Caco-2 (cell line): ENCODE results near the gene KLRG1. TPM values are rescaled to one million over a fixed set of nuclear protein-coding genes. Genes with fewer than 3 reads are reported as not detected.

Experiments used
- BruUV-seq: library from RNA; stranded (reverse); fragments of 400-500 nt; replicated peaks from 2 replicates; lab custom pipeline; 2021; lab: Mats Ljungman, UMichigan
- CTCF ChIA-PET: fragments of 300-600 bp; sonication (Branson Sonifier 250); formaldehyde crosslinking; loops from one replicate; lab custom pipeline; 2022; ENCODE audit warnings: antibody characterized with exemption; lab: Charles Lee
- POLR2A ChIA-PET: fragments of 300-600 bp; sonication (Branson Sonifier 250); formaldehyde crosslinking; loops from one replicate; lab custom pipeline; 2022; ENCODE audit warnings: antibody characterized with exemption; lab: Charles Lee
- DNase-seq, 2 experiments: peaks; one replicate each; pipeline versions ENCODE4 v3.0.0 to v3.0.0-alpha.2; 2020 to 2022
- H3K27me3 ChIP-seq: replicated peaks from 2 replicates; pipeline ENCODE4 v1.6.0; 2011; ENCODE audit warnings: low read length; ENCODE audit not compliant: control insufficient read depth, insufficient read depth
- H3K36me3 ChIP-seq: 2 replicates; pipeline ENCODE4 v1.5.1; 2011; ENCODE audit warnings: low read length; ENCODE audit not compliant: control insufficient read depth, insufficient read depth
- H3K4me1 ChIP-seq: fragments of 250-450 bp; sonication (Bioruptor Pico); 2 replicates; pipeline ENCODE4 v1.5.1; 2020; ENCODE audit warnings: mild to moderate bottlenecking
- H3K4me3 ChIP-seq: 2 replicates; pipeline ENCODE4 v1.5.1; 2011; ENCODE audit warnings: low read depth, mild to moderate bottlenecking, control low read depth, low read length
- H3K9me3 ChIP-seq: fragments of 250-450 bp; sonication (Bioruptor Pico); 2 replicates; pipeline ENCODE4 v1.5.1; 2020; ENCODE audit warnings: mild to moderate bottlenecking, moderate library complexity
- H3K27ac Mint-ChIP-seq: one replicate; pipeline ENCODE4 v1.8.0; 2022; ENCODE audit warnings: mixed read lengths; ENCODE audit not compliant: unreplicated experiment
- H3K27me3 Mint-ChIP-seq: one replicate; pipeline ENCODE4 v1.8.0; 2022; ENCODE audit warnings: mixed read lengths; ENCODE audit not compliant: insufficient read depth, unreplicated experiment
- H3K36me3 Mint-ChIP-seq: one replicate; pipeline ENCODE4 v1.8.0; 2022; ENCODE audit warnings: mild to moderate bottlenecking, mixed read lengths; ENCODE audit not compliant: insufficient read depth, unreplicated experiment
- H3K4me1 Mint-ChIP-seq: one replicate; pipeline ENCODE4 v1.8.0; 2022; ENCODE audit warnings: low read depth, mixed read lengths; ENCODE audit not compliant: unreplicated experiment
- H3K4me3 Mint-ChIP-seq: one replicate; pipeline ENCODE4 v1.8.0; 2022; ENCODE audit warnings: mild to moderate bottlenecking, moderate library complexity, mixed read lengths; ENCODE audit not compliant: unreplicated experiment
- H3K9me3 Mint-ChIP-seq: one replicate; pipeline ENCODE4 v1.8.0; 2022; ENCODE audit warnings: mixed read lengths; ENCODE audit not compliant: unreplicated experiment
- CTCF ChIP-seq, 2 experiments: fragments of 200-600 bp in 1 of 2; IDR thresholded peaks; 1 replicate in 1 of 2; 2 replicates in 1 of 2; pipeline versions ENCODE4 v1.5.1 to v1.8.0; 2011 to 2022; ENCODE audit warnings: antibody characterized with exemption in 1 of 2, control low read depth in 1 of 2, inconsistent platforms in 1 of 2, low read depth in 1 of 2, low read length in 1 of 2, mild to moderate bottlenecking in 1 of 2, moderate library complexity in 1 of 2; ENCODE audit not compliant: insufficient read depth in 1 of 2, severe bottlenecking in 1 of 2, unreplicated experiment in 1 of 2
- intact Hi-C: fragments of 100-400 bp; cut with micrococcal nuclease; formaldehyde crosslinking; loops from one replicate; pipeline ENCODE4 v1.10.0; 2022; ENCODE audit not compliant: unreplicated experiment
- total RNA-seq: library from RNA; stranded (reverse); gene quantifications from 2 replicates; pipeline ENCODE4 v1.2.3, GENCODE V29; 2022

Gene KLRG1
- total RNA-seq, 1 experiment from 2014 or later, result 1.2 TPM

- ChIA-PET POLR2A (no interaction called here), CTCF (interaction anchor here (1.1 kb wide), 1 partner anchor 40 kb away, joined by 3 read pairs; no protein-coding TSS in a partner anchor)
- DNase-seq, result no peak
- no peak for TF ChIP-seq CTCF (IDR thresholded peaks at IDR 0.05; ENCODE audit: insufficient read depth in 1 of 2, low read depth in 1 of 2, low read length in 1 of 2, severe bottlenecking in 1 of 2, unreplicated experiment in 1 of 2)
- no TSS peak for BruUV-seq
- no peaks in the 10 kb centered on the region for H3K36me3 ChIP-seq
- Mint-ChIP-seq H3K27me3 (peaks cover 4% of the 10 kb centered on the region), H3K36me3 (no peaks in the 10 kb centered on the region), H3K27ac (no peak overlapping the region), H3K4me1 (no peaks in the 10 kb centered on the region), H3K9me3 (no peaks in the 10 kb centered on the region), H3K4me3 (no peak overlapping the region)
- no peak overlapping the region for H3K4me3 ChIP-seq
- H3K27me3 ChIP-seq, result no peaks in the 10 kb centered on the region
- intact Hi-C loops, result no loop called here
- no peaks in the 10 kb centered on the region for H3K4me1 ChIP-seq
- H3K9me3 ChIP-seq, result no peaks in the 10 kb centered on the region
These were observed 7.5 kb downstream of the KLRG1 start for GRCh38 chr12:8996682-8997405.

DNA sequence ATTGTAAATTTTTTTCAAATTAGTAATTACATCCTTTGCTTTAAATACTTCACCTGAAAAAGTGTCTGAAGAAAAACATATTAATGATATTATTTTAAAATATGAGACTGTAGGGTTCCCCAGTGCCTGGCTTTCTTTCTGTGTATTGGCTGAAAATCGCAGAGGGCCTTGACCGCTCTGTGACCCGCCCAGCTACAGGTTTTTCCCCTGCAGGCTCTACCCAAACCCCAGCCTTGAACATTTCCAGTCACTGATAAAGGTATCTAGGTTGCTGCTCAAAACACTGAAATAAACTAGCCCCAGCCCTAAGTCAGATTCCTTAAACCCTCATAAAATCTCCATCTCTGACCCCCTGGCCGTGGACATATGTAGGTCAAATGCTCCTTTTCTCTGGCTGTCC is 11.9 kb downstream of the KLRG1 start:
- no TSS peak for BruUV-seq
- POLR2A ChIA-PET, result no interaction called here
- no peak overlapping the region for H3K4me3 ChIP-seq
- no peaks in the 10 kb centered on the region for H3K36me3 ChIP-seq
- Mint-ChIP-seq H3K4me1 (no peaks in the 10 kb centered on the region), H3K27me3 (peaks cover 10% of the 10 kb centered on the region), H3K9me3 (no peaks in the 10 kb centered on the region), H3K4me3 (no peak overlapping the region), H3K27ac (no peak overlapping the region), H3K36me3 (no peaks in the 10 kb centered on the region)
- no peaks in the 10 kb centered on the region for H3K27me3 ChIP-seq
- no peak for DNase-seq
- intact Hi-C loops, result no loop called here
- CTCF ChIA-PET, result no interaction called here
- TF ChIP-seq CTCF (IDR thresholded peaks at IDR 0.05; ENCODE audit: insufficient read depth in 1 of 2, low read depth in 1 of 2, low read length in 1 of 2, severe bottlenecking in 1 of 2, unreplicated experiment in 1 of 2), result no peak
- no peaks in the 10 kb centered on the region for H3K9me3 ChIP-seq
- H3K4me1 ChIP-seq, result no peaks in the 10 kb centered on the region

DNA sequence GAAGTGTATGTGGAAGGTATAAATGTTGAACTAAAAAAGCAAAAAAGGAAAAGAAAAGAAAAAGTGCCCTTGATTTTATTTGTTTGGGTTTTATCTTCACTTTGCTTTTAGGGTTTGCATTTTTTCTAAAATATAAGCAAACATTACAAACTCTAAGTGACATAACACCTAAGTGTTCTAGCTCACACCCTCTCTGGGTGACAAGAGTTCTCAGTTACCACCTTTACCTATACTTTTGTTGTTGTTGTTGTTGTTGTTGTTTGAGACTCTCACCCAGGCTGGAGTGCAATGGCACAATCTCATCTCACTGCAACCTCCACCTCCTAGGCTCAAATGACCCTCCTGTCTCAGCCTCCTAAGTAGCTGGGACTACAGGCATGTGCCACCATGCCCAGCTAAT is 13.0 kb downstream of the KLRG1 start:
- H3K36me3 Mint-ChIP-seq, result no peaks in the 10 kb centered on the region
- no peak for TF ChIP-seq CTCF (IDR thresholded peaks at IDR 0.05; ENCODE audit: insufficient read depth in 1 of 2, low read depth in 1 of 2, low read length in 1 of 2, severe bottlenecking in 1 of 2, unreplicated experiment in 1 of 2)
- Histone ChIP-seq H3K36me3 (no peaks in the 10 kb centered on the region), H3K27me3 (no peaks in the 10 kb centered on the region), H3K4me1 (no peaks in the 10 kb centered on the region), H3K9me3 (no peaks in the 10 kb centered on the region), H3K4me3 (no peak overlapping the region)
- ChIA-PET POLR2A (no interaction called here), CTCF (no interaction called here)
- H3K9me3 Mint-ChIP-seq, result no peaks in the 10 kb centered on the region
- H3K27ac Mint-ChIP-seq, result no peak overlapping the region
- DNase-seq, result no peak
- H3K27me3 Mint-ChIP-seq, result peaks cover 13% of the 10 kb centered on the region
- H3K4me3 Mint-ChIP-seq, result no peak overlapping the region
- intact Hi-C loops, result no loop called here
- H3K4me1 Mint-ChIP-seq, result no peaks in the 10 kb centered on the region
- no TSS peak for BruUV-seq
